OCI-LY7 (cell line): ENCODE results near the gene GCLC. TPM values are rescaled to one million over a fixed set of nuclear protein-coding genes. Genes with fewer than 3 reads are reported as not detected.

ENCODE experiments used
- BruUV-seq: library from RNA; stranded (reverse); fragments of 400-500 nt; replicated peaks from 2 replicates; lab custom pipeline; 2021; lab: Mats Ljungman, UMichigan
- CTCF ChIA-PET: fragments of 300-600 bp; sonication (Branson Sonifier 250); formaldehyde crosslinking; loops from one replicate; lab custom pipeline; 2022; ENCODE audit warnings: antibody characterized with exemption; ENCODE audit not compliant: unreplicated experiment; lab: Charles Lee
- POLR2A ChIA-PET: fragments of 300-600 bp; sonication (Branson Sonifier 250); formaldehyde crosslinking; loops from one replicate; lab custom pipeline; 2022; ENCODE audit warnings: antibody characterized with exemption; lab: Charles Lee
- DNase-seq: peaks from one replicate; pipeline ENCODE4 v3.0.0-alpha.2; 2015; ENCODE audit warnings: low spot score
- H2AFZ ChIP-seq: fragments of 200-600 bp; sonication (generic), shearing (Covaris generic); 2 replicates; pipeline ENCODE4 v1.6.1; 2014; ENCODE audit warnings: mild to moderate bottlenecking, antibody characterized with exemption, low read length, moderate library complexity
- H3K27ac ChIP-seq: fragments of 200-600 bp; sonication (generic); 2 replicates; pipeline ENCODE4 v1.5.1; 2014; ENCODE audit warnings: mixed run types, low read depth, mild to moderate bottlenecking, moderate library complexity, low read length, inconsistent platforms; ENCODE audit not compliant: poor library complexity, severe bottlenecking
- H3K36me3 ChIP-seq: fragments of 200-600 bp; sonication (generic); 2 replicates; pipeline ENCODE4 v1.6.1; 2014; ENCODE audit warnings: mild to moderate bottlenecking, antibody characterized with exemption, low read length, moderate library complexity, mixed read lengths; ENCODE audit not compliant: insufficient read depth
- H3K4me1 ChIP-seq: fragments of 200-600 bp; sonication (generic); 2 replicates; pipeline ENCODE4 v1.5.1; 2014; ENCODE audit warnings: mild to moderate bottlenecking, low read length; ENCODE audit not compliant: insufficient read depth, poor library complexity, severe bottlenecking
- H3K4me2 ChIP-seq: fragments of 200-600 bp; sonication (generic); 2 replicates; pipeline ENCODE4 v1.6.1; 2014; ENCODE audit warnings: mild to moderate bottlenecking, low read length
- H3K4me3 ChIP-seq: fragments of 200-600 bp; sonication (generic); 2 replicates; pipeline ENCODE4 v1.5.1; 2014; ENCODE audit warnings: mild to moderate bottlenecking, low read depth, low read length; ENCODE audit not compliant: poor library complexity, severe bottlenecking
- H3K79me2 ChIP-seq: fragments of 200-600 bp; sonication (generic); 2 replicates; pipeline ENCODE4 v1.6.1; 2016; ENCODE audit warnings: low read depth, mild to moderate bottlenecking, low read length, moderate library complexity, mixed read lengths; ENCODE audit not compliant: insufficient read depth
- H3K9me2 ChIP-seq: fragments of 200-600 bp; sonication (generic); 2 replicates; pipeline ENCODE4 v1.6.1; 2016; ENCODE audit warnings: mild to moderate bottlenecking, low read length, mixed read lengths; ENCODE audit not compliant: insufficient read depth
- H3K9me3 ChIP-seq: fragments of 200-600 bp; sonication (generic); 2 replicates; pipeline ENCODE4 v1.6.1; 2014; ENCODE audit warnings: mild to moderate bottlenecking, mixed run types, low read length, mixed read lengths
- H4K20me1 ChIP-seq: fragments of 200-600 bp; sonication (generic); 2 replicates; pipeline ENCODE4 v1.6.1; 2014; ENCODE audit warnings: mild to moderate bottlenecking, antibody characterized with exemption, low read length, moderate library complexity, mixed read lengths; ENCODE audit not compliant: insufficient read depth
- EZH2phosphoT487 ChIP-seq: fragments of 200-600 bp; sonication (generic); IDR thresholded peaks from 2 replicates; pipeline ENCODE4 v1.6.1; 2018; ENCODE audit warnings: low read depth, borderline replicate concordance, mild to moderate bottlenecking, mixed run types, antibody characterized with exemption, low read length, moderate library complexity, mixed read lengths
- intact Hi-C: fragments of 100-400 bp; cut with micrococcal nuclease; formaldehyde crosslinking; loops from one replicate; pipeline ENCODE4 v1.10.0; 2022; ENCODE audit not compliant: unreplicated experiment
- total RNA-seq, 2 experiments: library from RNA; depleted of rRNA in 1 of 2; stranded (reverse); fragments of >200 nt in 1 of 2; shearing (Covaris generic) in 1 of 2; gene quantifications; 2 replicates each; pipeline ENCODE4 v1.2.3, GENCODE V29; 2014 to 2022
- TF ChIP-seq, protein P1 (sequence below): fragments of 200-600 bp; sonication (generic); conservative IDR thresholded peaks from 2 replicates; pipeline ENCODE4 v1.5.1; 2014; ENCODE audit warnings: mild to moderate bottlenecking, antibody characterized with exemption, low read length, moderate library complexity, mixed read lengths

Gene GCLC
- total RNA-seq, 2 experiments from 2014 or later, result 14.3 to 30.4 TPM

DNA sequence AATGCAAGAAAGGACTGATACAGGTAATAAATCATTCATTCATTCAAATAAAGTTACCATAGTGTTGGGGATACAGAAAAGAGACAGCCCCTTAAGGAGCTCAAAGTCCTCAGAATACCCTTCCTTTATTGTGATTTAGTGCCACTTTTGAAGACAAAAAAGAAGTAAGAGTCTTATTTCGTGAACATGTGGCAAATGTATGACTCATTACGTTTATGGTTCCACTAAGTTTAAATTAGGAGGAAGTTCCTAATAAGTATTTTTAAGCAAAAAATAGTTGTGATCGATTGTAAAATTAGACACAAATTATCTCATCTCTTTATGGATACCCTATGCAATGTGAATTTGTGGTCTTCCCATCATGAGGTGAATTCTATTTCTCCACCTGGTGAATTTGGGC, 38.5 kb upstream of the GCLC start:
- intact Hi-C loops, result no loop called here
- POLR2A ChIA-PET, result interaction anchor here (0.6 to 1.4 kb wide), 3 partner anchors 21 to 471 kb away, joined by 3 read pairs; no protein-coding TSS in a partner anchor
- Histone ChIP-seq H3K4me2 (no peak overlapping the region), H3K36me3 (no peaks in the 10 kb centered on the region), H4K20me1 (no peaks in the 10 kb centered on the region), H2AFZ (no peak overlapping the region), H3K4me3 (no peak overlapping the region), H3K4me1 (no peaks in the 10 kb centered on the region), H3K9me2 (no peaks in the 10 kb centered on the region), H3K9me3 (no peaks in the 10 kb centered on the region), H3K79me2 (no peaks in the 10 kb centered on the region), H3K27ac (no peak overlapping the region)
- CTCF ChIA-PET, result no interaction called here
- no TSS peak for BruUV-seq
- no peak for TF ChIP-seq EZH2phosphoT487
- TF ChIP-seq, protein P1, sequence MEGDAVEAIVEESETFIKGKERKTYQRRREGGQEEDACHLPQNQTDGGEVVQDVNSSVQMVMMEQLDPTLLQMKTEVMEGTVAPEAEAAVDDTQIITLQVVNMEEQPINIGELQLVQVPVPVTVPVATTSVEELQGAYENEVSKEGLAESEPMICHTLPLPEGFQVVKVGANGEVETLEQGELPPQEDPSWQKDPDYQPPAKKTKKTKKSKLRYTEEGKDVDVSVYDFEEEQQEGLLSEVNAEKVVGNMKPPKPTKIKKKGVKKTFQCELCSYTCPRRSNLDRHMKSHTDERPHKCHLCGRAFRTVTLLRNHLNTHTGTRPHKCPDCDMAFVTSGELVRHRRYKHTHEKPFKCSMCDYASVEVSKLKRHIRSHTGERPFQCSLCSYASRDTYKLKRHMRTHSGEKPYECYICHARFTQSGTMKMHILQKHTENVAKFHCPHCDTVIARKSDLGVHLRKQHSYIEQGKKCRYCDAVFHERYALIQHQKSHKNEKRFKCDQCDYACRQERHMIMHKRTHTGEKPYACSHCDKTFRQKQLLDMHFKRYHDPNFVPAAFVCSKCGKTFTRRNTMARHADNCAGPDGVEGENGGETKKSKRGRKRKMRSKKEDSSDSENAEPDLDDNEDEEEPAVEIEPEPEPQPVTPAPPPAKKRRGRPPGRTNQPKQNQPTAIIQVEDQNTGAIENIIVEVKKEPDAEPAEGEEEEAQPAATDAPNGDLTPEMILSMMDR, result no peak
- no peak for DNase-seq

GRCh38 chr6:53582963-53583362, 38.1 kb upstream of the GCLC start:
- H3K4me3 ChIP-seq, result no peak overlapping the region
- no TSS peak for BruUV-seq
- no peak overlapping the region for H3K4me2 ChIP-seq
- TF ChIP-seq, protein P1, result no peak
- TF ChIP-seq EZH2phosphoT487, result no peak
- no peaks in the 10 kb centered on the region for H3K79me2 ChIP-seq
- H3K9me3 ChIP-seq, result no peaks in the 10 kb centered on the region
- no peak overlapping the region for H3K27ac ChIP-seq
- no peaks in the 10 kb centered on the region for H3K4me1 ChIP-seq
- no peaks in the 10 kb centered on the region for H3K9me2 ChIP-seq
- no peak for DNase-seq
- ChIA-PET POLR2A (interaction anchor here (1.2 to 1.4 kb wide), 2 partner anchors 20 to 48 kb away, joined by 3 read pairs; no protein-coding TSS in a partner anchor), CTCF (no interaction called here)
- H2AFZ ChIP-seq, result no peak overlapping the region
- intact Hi-C loops, result no loop called here
- H4K20me1 ChIP-seq, result no peaks in the 10 kb centered on the region
- no peaks in the 10 kb centered on the region for H3K36me3 ChIP-seq

DNA sequence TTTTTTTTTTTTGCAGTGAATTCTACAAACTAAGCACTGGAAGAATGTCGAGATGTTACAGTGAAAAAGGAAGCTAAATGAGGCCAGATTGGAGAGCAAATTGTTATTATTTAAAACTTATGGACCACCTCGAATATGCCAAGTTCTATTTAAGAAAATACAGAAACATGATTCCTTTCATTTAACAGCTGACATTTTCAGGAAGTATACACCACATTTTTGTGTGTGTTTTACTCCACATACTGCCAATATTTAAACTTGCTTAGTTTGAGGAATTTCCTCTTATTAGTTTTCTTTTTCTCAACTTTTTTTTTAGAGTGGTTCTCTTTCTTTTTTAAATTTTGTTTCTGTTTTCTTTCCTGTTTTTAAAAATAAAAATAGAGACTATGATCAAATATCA, 37.0 kb upstream of the GCLC start:
- Histone ChIP-seq H3K36me3 (no peaks in the 10 kb centered on the region), H3K9me2 (no peaks in the 10 kb centered on the region), H2AFZ (no peak overlapping the region), H3K79me2 (no peaks in the 10 kb centered on the region), H3K4me2 (no peak overlapping the region), H3K4me1 (no peaks in the 10 kb centered on the region), H4K20me1 (no peaks in the 10 kb centered on the region), H3K4me3 (no peak overlapping the region), H3K27ac (no peak overlapping the region), H3K9me3 (no peaks in the 10 kb centered on the region)
- no TSS peak for BruUV-seq
- no peak for TF ChIP-seq EZH2phosphoT487
- TF ChIP-seq, protein P1, result no peak
- no peak for DNase-seq
- ChIA-PET CTCF (no interaction called here), POLR2A (interaction anchor here (0.6 to 0.7 kb wide), 2 partner anchors 39 to 780 kb away, joined by 3 to 4 read pairs; no protein-coding TSS in a partner anchor)
- intact Hi-C loops, result no loop called here
